ENCODE data around the gene TOM1L2. TPM values are rescaled to one million over a fixed set of nuclear protein-coding genes. Genes with fewer than 3 reads are reported as not detected.

The TOM1L2 gene
- total and polyA plus RNA-seq, 2 donors from 2014 or later, result 28.2 to 59.4 TPM

GRCh38 chr17:17827826-17828621, 144.2 kb downstream of the TOM1L2 start:
- Histone ChIP-seq H3K4me3 (ENCODE audit: low read length in 3 of 3) (no peak overlapping the region), H3K36me3 (ENCODE audit: control insufficient read depth in 2 of 3, insufficient read depth in 3 of 3, low read length in 3 of 3) (no peaks in the 10 kb centered on the region), H3K9ac (ENCODE audit: low read length in 3 of 3) (no peak overlapping the region), H3K27me3 (ENCODE audit: control insufficient read depth, insufficient read depth, low read length) (no peaks in the 10 kb centered on the region), H3K27ac (ENCODE audit: low read depth in 2 of 2, low read length in 2 of 2) (peak overlapping the region in 1 of 2 donors; percentile 38), H3K9me3 (ENCODE audit: control insufficient read depth in 2 of 3, insufficient read depth in 1 of 3, low read length in 3 of 3) (no peaks in the 10 kb centered on the region), H3K4me1 (ENCODE audit: control insufficient read depth in 2 of 3, insufficient read depth in 2 of 3, low read depth in 1 of 3, low read length in 3 of 3) (peaks cover 2 to 62% (median 54%) of the 10 kb centered on the region in 3 donors)
- TF ChIP-seq CTCF (IDR thresholded peaks at IDR 0.05; ENCODE audit: borderline replicate concordance, extremely low read depth, insufficient read depth), result no peak
- intact Hi-C loops (cut with DNase I), result no loop called here
- FAIRE-seq (no peak), DNase-seq (no peak)

GRCh38 chr17:17826942-17827785, 145.0 kb downstream of the TOM1L2 start:
- FAIRE-seq (no peak), DNase-seq (no peak)
- intact Hi-C loops (cut with DNase I), result no loop called here

GRCh38 chr17:17826342-17826713, 145.9 kb downstream of the TOM1L2 start:
- Histone ChIP-seq H3K27me3 (ENCODE audit: control insufficient read depth, insufficient read depth, low read length) (no peaks in the 10 kb centered on the region), H3K27ac (ENCODE audit: low read depth in 2 of 2, low read length in 2 of 2) (no peak overlapping the region), H3K9me3 (ENCODE audit: control insufficient read depth in 2 of 3, insufficient read depth in 1 of 3, low read length in 3 of 3) (no peaks in the 10 kb centered on the region), H3K4me1 (ENCODE audit: control insufficient read depth in 2 of 3, insufficient read depth in 2 of 3, low read depth in 1 of 3, low read length in 3 of 3) (peaks cover 2 to 66% (median 44%) of the 10 kb centered on the region in 3 donors), H3K4me3 (ENCODE audit: low read length in 3 of 3) (no peak overlapping the region), H3K9ac (ENCODE audit: low read length in 3 of 3) (no peak overlapping the region), H3K36me3 (ENCODE audit: control insufficient read depth in 2 of 3, insufficient read depth in 3 of 3, low read length in 3 of 3) (no peaks in the 10 kb centered on the region)
- DNase-seq (no peak), FAIRE-seq (no peak)
- intact Hi-C loops (cut with DNase I), result no loop called here
- no peak for TF ChIP-seq CTCF (IDR thresholded peaks at IDR 0.05; ENCODE audit: borderline replicate concordance, extremely low read depth, insufficient read depth)

More at GRCh38 chr17:17826942-17827785, 145.0 kb downstream of the TOM1L2 start:
- Histone ChIP-seq H3K27me3 (ENCODE audit: control insufficient read depth, insufficient read depth, low read length) (no peaks in the 10 kb centered on the region), H3K4me3 (ENCODE audit: low read length in 3 of 3) (no peak overlapping the region), H3K9ac (ENCODE audit: low read length in 3 of 3) (no peak overlapping the region), H3K27ac (ENCODE audit: low read depth in 2 of 2, low read length in 2 of 2) (no peak overlapping the region), H3K4me1 (ENCODE audit: control insufficient read depth in 2 of 3, insufficient read depth in 2 of 3, low read depth in 1 of 3, low read length in 3 of 3) (peaks cover 2 to 69% (median 51%) of the 10 kb centered on the region in 3 donors), H3K9me3 (ENCODE audit: control insufficient read depth in 2 of 3, insufficient read depth in 1 of 3, low read length in 3 of 3) (no peaks in the 10 kb centered on the region), H3K36me3 (ENCODE audit: control insufficient read depth in 2 of 3, insufficient read depth in 3 of 3, low read length in 3 of 3) (no peaks in the 10 kb centered on the region)
- no peak for TF ChIP-seq CTCF (IDR thresholded peaks at IDR 0.05; ENCODE audit: borderline replicate concordance, extremely low read depth, insufficient read depth)

Measured in kidney (tissue), 14 donors.